Right renal cortex interstitium (tissue), 3 donors: Measurements from ENCODE around the gene OTC. TPM values are rescaled to one million over a fixed set of nuclear protein-coding genes. Genes with fewer than 3 reads are reported as not detected.

Source experiments
- DNase-seq, 3 donors: peaks; one replicate each; pipeline ENCODE4 v3.0.0-alpha.2; 2013; ENCODE audit warnings: low read depth in 3 of 3, low spot score in 2 of 3
- polyA plus RNA-seq, 3 donors: library from polyadenylated mRNA; unstranded; fragments of 120-200 nt; gene quantifications; one replicate each; pipeline ENCODE4 v1.2.1, GENCODE V29; 2013; ENCODE audit not compliant: insufficient read length in 3 of 3

The OTC gene
- polyA plus RNA-seq, 3 donors = 0.14 TPM; not detected in 2

DNA sequence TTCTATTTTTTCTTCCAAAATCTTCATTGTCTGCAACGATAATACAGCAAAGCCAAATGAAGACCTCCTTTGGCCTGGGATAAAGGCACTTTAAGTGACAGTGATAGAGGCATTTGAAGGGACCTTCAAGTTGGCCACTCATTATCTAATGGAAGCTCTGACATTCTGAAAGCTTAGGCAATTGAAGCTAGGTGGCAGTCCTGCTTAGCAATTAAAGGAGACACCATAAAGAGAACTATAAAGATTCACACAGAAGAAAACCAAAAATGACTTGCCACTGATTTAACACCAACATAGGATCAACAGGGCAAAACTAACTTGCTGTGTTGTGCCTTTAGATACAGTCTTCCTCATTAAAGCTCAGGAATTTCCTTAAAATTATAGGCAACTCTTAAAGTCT is 105.7 kb downstream of the OTC start:
- DNase-seq = no peak

DNA sequence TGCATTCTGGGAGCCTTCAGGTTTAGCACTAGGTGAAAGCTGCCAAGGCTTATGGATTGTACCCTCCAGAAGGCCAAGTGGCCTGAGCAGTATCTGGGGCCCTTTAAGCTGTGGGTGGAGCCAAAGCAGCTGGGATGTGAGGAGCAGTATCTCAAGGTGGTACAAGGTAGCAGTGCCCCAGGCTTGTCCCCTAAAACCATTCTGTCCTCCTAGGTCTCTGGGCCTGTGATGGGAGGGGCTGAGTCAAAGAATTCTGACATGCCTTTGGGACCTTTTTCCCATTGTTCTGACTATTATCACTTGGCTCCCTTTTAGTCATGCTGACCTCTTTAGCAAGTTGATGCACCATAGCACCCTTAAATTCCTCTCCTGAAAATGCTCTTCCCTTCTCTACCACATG is 109.9 kb downstream of the OTC start:
- no peak for DNase-seq

DNA sequence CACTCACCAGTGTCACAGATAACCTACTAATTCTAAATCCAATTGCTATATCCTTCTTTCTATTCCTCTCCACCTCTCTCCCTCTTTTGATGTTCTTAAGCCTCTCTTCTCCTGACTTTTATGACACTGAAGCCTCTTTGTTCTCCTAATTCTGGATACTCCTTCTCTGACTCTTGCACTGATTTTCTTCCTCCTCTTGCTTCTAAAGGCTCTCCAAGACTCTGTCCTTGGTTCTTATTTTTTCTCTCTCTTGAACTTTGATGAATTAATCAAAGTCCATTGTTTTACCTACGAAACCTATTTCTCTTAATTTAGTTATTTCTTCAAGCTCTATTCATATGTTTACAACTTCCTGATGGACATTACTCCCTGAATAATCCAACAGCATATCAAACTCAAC is 113.3 kb downstream of the OTC start:
- DNase-seq = no peak

DNA sequence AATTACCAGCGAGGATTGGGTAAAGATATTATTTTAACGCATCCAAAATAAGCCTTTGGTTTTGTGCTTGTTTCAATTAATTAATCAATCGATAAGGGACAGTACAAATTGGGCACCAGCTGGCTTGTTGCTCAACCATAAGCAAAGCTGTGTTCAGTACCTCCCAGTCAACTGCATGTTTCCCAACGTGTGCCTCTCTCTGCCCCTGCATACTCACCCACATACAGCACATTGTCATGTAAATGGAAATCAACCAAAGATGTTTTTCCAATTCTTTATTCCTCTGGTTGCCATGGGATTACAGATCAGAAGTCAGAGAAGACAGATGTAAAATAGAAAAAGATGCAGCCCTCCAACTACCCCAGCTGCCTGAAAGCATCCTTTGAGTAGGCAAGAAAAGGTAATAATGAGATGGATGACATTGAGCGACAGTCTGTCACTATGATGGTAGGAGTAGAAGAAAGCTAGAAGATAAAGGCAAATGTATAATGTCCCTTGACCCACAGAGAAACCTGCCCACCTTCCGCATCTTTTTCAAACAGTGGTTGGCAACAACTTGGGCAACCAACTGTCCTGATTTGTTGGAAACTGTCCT is 116.3 kb downstream of the OTC start:
- DNase-seq = no peak

Other genes with a start within 250 kb of the OTC start
- 10 to 100 TPM; 13.9 to 17.7 (median 16.8) TPM for gene SRPX, start 131.7 kb upstream of the OTC start, polyA plus RNA-seq
- 10 to 100 TPM; 13.8 to 15.1 (median 14.6) TPM for gene RPGR, start 25.1 kb upstream of the OTC start, polyA plus RNA-seq
- 10 to 100 TPM; 55.8 to 72.4 (median 62.3) TPM for gene TSPAN7, start 208.9 kb downstream of the OTC start, polyA plus RNA-seq